Measurements from ENCODE around the gene SLC46A3.

GRCh38 chr13:28658796-28659620 is 59.8 kb downstream of the SLC46A3 start, which contains the start of gene POMP:
- TF ChIP-seq GATA3 (IDR thresholded peaks at IDR 0.05; ENCODE audit: low read depth, low read length) (no peak), GATA2 (IDR thresholded peaks at IDR 0.05; ENCODE audit: low read depth, low read length) (no peak)

All from SH-SY5Y (cell line).